ENCODE measurements around the gene LFNG. TPM values are rescaled to one million over a fixed set of nuclear protein-coding genes. Genes with fewer than 3 reads are reported as not detected.

Gene LFNG
- total RNA-seq, 4 donors from 2014 or later, result 17.9 to 162 (median 80.6) TPM

DNA sequence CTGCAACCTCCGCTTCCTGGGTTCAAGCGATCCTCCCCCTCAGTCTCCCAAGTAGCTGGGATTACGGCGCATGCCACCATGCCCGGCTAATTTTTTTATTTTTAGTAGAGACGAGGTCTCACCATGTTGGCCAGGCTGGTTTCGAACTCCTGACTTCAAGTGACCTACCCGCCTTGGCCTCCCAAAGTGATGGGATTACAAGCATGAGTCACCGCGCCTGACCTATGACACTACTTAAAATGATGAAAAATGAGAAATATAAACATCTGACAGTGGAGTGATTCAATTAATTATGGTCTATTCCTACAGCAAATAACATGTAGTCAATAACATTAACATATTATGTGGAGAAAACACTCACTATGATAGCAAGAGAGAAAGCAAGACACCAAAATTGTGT, 33.5 kb downstream of the LFNG start:
- intact Hi-C loops (cut with DNase I; ENCODE audit: low total_unique reads), result no loop called here
- H3K27ac ChIP-seq, result no peak overlapping the region
- in situ Hi-C loops (cut with MboI; ENCODE audit: low pct_ligation_motif_present in 1 of 4, low pct_unique_long_range_greater_than_20kb in 1 of 4, low sequenced_read_pairs in 3 of 4), result no loop called here
- no peaks in the 10 kb centered on the region for H3K9me3 ChIP-seq
- 85 to 96% methylated on average over 8 to 10 of the region's 10 CpGs for WGBS, 2 donors (ENCODE audit: low coverage in 1 of 2)
- H3K4me1 ChIP-seq, result peaks cover 10 to 30% (median 20%) of the 10 kb centered on the region in 4 donors
- no peak for TF ChIP-seq POLR2AphosphoS5 (IDR thresholded peaks at IDR 0.05)
- no peak for TF ChIP-seq POLR2A (IDR thresholded peaks at IDR 0.05)
- TF ChIP-seq EP300 (IDR thresholded peaks at IDR 0.05; ENCODE audit: low read depth), result no peak
- TF ChIP-seq, protein P1, sequence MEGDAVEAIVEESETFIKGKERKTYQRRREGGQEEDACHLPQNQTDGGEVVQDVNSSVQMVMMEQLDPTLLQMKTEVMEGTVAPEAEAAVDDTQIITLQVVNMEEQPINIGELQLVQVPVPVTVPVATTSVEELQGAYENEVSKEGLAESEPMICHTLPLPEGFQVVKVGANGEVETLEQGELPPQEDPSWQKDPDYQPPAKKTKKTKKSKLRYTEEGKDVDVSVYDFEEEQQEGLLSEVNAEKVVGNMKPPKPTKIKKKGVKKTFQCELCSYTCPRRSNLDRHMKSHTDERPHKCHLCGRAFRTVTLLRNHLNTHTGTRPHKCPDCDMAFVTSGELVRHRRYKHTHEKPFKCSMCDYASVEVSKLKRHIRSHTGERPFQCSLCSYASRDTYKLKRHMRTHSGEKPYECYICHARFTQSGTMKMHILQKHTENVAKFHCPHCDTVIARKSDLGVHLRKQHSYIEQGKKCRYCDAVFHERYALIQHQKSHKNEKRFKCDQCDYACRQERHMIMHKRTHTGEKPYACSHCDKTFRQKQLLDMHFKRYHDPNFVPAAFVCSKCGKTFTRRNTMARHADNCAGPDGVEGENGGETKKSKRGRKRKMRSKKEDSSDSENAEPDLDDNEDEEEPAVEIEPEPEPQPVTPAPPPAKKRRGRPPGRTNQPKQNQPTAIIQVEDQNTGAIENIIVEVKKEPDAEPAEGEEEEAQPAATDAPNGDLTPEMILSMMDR (IDR thresholded peaks at IDR 0.05), result no peak
- no peaks in the 10 kb centered on the region for H3K27me3 ChIP-seq
- no peak for DNase-seq
- H3K4me3 ChIP-seq, result no peak overlapping the region
- H3K36me3 ChIP-seq, result peaks cover 0 to 7% (median 3%) of the 10 kb centered on the region in 4 donors

DNA sequence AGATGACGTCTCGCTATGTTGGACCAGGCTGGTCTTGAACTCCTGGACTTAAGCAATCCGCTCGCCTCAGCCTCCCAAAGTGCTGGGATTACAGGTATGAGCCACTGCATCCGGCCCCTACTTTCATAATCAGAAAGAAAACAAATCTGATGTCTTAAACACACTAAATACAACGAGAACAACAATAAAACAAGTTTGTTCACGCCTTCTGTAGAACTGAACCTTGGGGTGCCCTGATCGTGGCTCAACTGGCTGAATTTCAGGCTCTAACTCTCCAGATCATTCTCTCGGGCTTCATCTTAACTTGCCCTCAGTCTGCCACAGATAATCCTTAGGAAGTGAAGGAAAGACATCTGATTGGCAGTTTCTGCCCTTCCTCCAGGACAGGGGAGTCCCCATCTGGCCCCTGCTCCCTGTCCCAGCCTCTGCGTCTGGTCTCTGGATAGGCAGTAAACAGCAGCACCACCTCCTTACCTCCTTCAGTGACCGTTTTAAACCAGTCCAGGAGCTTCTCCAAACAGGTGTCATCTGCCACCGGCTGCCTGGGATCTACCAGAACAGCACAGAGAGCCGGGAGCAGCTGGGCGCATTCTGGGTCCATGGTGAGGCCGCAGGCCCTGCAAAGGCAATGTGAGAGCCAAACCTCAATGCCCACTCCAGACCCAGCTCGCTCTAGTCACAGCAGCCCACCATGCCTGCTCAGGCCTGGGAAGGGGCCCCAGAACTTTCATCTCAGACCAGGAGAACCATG, 34.4 kb downstream of the LFNG start:
- H3K4me3 ChIP-seq, result peak overlapping the region; percentile 2 to 93 (median 76)
- H3K9me3 ChIP-seq, result no peaks in the 10 kb centered on the region
- 63 to 77% methylated on average over 6 to 16 of the region's 16 CpGs for WGBS, 2 donors (ENCODE audit: low coverage in 1 of 2)
- H3K36me3 ChIP-seq, result no peaks in the 10 kb centered on the region
- no peak for DNase-seq
- in situ Hi-C loops (cut with MboI; ENCODE audit: low pct_ligation_motif_present in 1 of 4, low pct_unique_long_range_greater_than_20kb in 1 of 4, low sequenced_read_pairs in 3 of 4), result no loop called here
- no peak for TF ChIP-seq POLR2AphosphoS5 (IDR thresholded peaks at IDR 0.05)
- TF ChIP-seq POLR2A (IDR thresholded peaks at IDR 0.05), result no peak
- TF ChIP-seq, protein P1 (IDR thresholded peaks at IDR 0.05), result no peak
- no peak for TF ChIP-seq EP300 (IDR thresholded peaks at IDR 0.05; ENCODE audit: low read depth)
- H3K27me3 ChIP-seq, result no peaks in the 10 kb centered on the region
- intact Hi-C loops (cut with DNase I; ENCODE audit: low total_unique reads), result no loop called here
- H3K4me1 ChIP-seq, result peaks cover 10 to 35% (median 25%) of the 10 kb centered on the region in 4 donors
- peak overlapping the region in 1 of 4 donors; percentile 15 for H3K27ac ChIP-seq

DNA sequence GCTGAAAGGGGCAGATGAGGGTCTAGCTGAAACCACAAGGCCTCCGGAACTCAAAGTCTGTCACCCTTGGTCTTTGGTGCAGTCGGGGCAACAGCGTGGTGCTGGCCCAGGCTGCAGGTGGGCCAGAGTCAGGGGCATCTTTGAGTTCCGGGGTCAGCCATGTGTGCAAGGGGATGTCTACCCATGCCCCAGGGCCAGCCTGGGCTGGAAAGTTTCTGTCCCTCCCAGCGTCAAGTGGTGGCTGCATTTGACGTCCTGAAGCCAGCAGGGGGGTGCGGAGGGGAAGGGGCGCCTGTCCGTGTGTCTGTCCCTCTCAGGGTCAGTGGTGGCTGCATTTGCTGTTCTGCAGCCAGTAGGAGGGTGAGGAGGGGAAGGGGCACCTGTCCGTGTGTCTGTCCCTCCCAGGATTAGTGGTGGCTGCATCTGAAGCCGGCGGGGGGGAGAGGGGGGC, 35.1 kb downstream of the LFNG start:
- intact Hi-C loops (cut with DNase I; ENCODE audit: low total_unique reads), result loop anchor here (5.0 kb wide), 1 partner anchor 68 kb away; no protein-coding TSS in a partner anchor
- no peak for DNase-seq

More for the DNA sequence above, 35.1 kb downstream of the LFNG start:
- Histone ChIP-seq H3K4me1 (peaks cover 10 to 38% (median 28%) of the 10 kb centered on the region in 4 donors), H3K36me3 (no peaks in the 10 kb centered on the region), H3K9me3 (no peaks in the 10 kb centered on the region), H3K27me3 (no peaks in the 10 kb centered on the region), H3K27ac (peak overlapping the region; percentile 95 to 97 (median 96)), H3K4me3 (peak overlapping the region; percentile 69 to 93 (median 84))
- 9% methylated on average over 9 of the region's 12 CpGs; no CpG with 5 or more reads in 1 of the 2 donors for WGBS, 2 donors (ENCODE audit: low coverage in 1 of 2)
- TF ChIP-seq, protein P1 (IDR thresholded peaks at IDR 0.05), result no peak
- no peak for TF ChIP-seq POLR2A (IDR thresholded peaks at IDR 0.05)
- no peak for TF ChIP-seq POLR2AphosphoS5 (IDR thresholded peaks at IDR 0.05)
- no peak for TF ChIP-seq EP300 (IDR thresholded peaks at IDR 0.05; ENCODE audit: low read depth)
- in situ Hi-C loops (cut with MboI; ENCODE audit: low pct_ligation_motif_present in 1 of 4, low pct_unique_long_range_greater_than_20kb in 1 of 4, low sequenced_read_pairs in 3 of 4), result no loop called here
